Left lung (tissue), 10 donors: ENCODE results near the gene CPEB3. TPM values are rescaled to one million over a fixed set of nuclear protein-coding genes. Genes with fewer than 3 reads are reported as not detected.

Experiments used
- ATAC-seq: fragments of 200-7000 bp; cut with Tn5 transposase; one replicate; pipeline ENCODE4 v1.9.1; 2020; ENCODE audit warnings: moderate library complexity
- DNase-seq, 4 donors: peaks; one replicate each; pipeline ENCODE4 v3.0.0-alpha.2; 2013 to 2020
- H3K27ac ChIP-seq, 2 donors: fragments of 200-600 bp; sonication (generic) in 1 of 2; one replicate each; pipeline versions ENCODE4 v1.5.0 to v1.8.0; 2020 to 2021
- H3K27me3 ChIP-seq, 2 donors: fragments of 200-600 bp; sonication (generic) in 1 of 2; one replicate each; pipeline versions ENCODE4 v1.5.0 to v1.8.0; 2020 to 2021
- H3K36me3 ChIP-seq, 2 donors: fragments of 200-600 bp; sonication (generic) in 1 of 2; one replicate each; pipeline versions ENCODE4 v1.5.0 to v1.8.0; 2020 to 2021
- H3K4me1 ChIP-seq, 2 donors: fragments of 200-600 bp; one replicate each; pipeline ENCODE4 v1.8.0; 2021
- H3K4me3 ChIP-seq, 2 donors: fragments of 200-600 bp; sonication (generic) in 1 of 2; one replicate each; pipeline versions ENCODE4 v1.5.0 to v1.8.0; 2020 to 2021; ENCODE audit warnings: mild to moderate bottlenecking in 1 of 2
- H3K9me3 ChIP-seq, 2 donors: fragments of 200-600 bp; sonication (generic) in 1 of 2; one replicate each; pipeline versions ENCODE4 v1.5.0 to v1.8.0; 2020 to 2021
- CTCF ChIP-seq, 2 donors: fragments of 200-600 bp; sonication (generic) in 1 of 2; IDR thresholded peaks; one replicate each; pipeline versions ENCODE4 v1.5.0 to v1.8.0; 2021; ENCODE audit warnings: antibody characterized with exemption in 2 of 2
- intact Hi-C, 2 donors: fragments of 100-400 bp; cut with DNase I; formaldehyde crosslinking; loops; one replicate each; pipeline versions ENCODE4 v1.11.2 to v1.14.2; 2022
- polyA plus RNA-seq, 6 donors: library from polyadenylated mRNA; unstranded; fragments of 120-200 nt; gene quantifications; one replicate each; pipeline ENCODE4 v1.2.1, GENCODE V29; 2013; ENCODE audit not compliant: insufficient read length in 6 of 6
- total RNA-seq, 2 donors: library from RNA; stranded (reverse); fragmentation: NEBNext Ultra II Directional; extraction: Animal tissue kit (Norgen Biotek cat#: 25700); gene quantifications; one replicate each; pipeline ENCODE4 v1.2.1, GENCODE V29; 2021
- donor health status: DM: no; HTN: yes; CAD: no.
- donor health status: DM: no; HTN: no; CAD: no.

Gene CPEB3
- total and polyA plus RNA-seq, 8 donors = 2.9 to 4.3 (median 3.5) TPM

GRCh38 chr10:92010047-92010735, 280.7 kb downstream of the CPEB3 start:
- H3K36me3 ChIP-seq = peaks cover 0 to 70% of the 10 kb centered on the region in 2 donors
- H3K27me3 ChIP-seq = no peaks in the 10 kb centered on the region
- no peaks in the 10 kb centered on the region for H3K4me1 ChIP-seq
- H3K9me3 ChIP-seq = no peaks in the 10 kb centered on the region
- no peak for TF ChIP-seq CTCF (IDR thresholded peaks at IDR 0.05)
- intact Hi-C loops = no loop called here
- H3K27ac ChIP-seq = no peak overlapping the region
- DNase-seq (no peak), ATAC-seq (no peak)
- H3K4me3 ChIP-seq = no peak overlapping the region

GRCh38 chr10:92009445-92009844, 281.4 kb downstream of the CPEB3 start:
- no peak overlapping the region for H3K4me3 ChIP-seq
- no peaks in the 10 kb centered on the region for H3K4me1 ChIP-seq
- H3K9me3 ChIP-seq = no peaks in the 10 kb centered on the region
- no peaks in the 10 kb centered on the region for H3K27me3 ChIP-seq
- peaks cover 0 to 67% of the 10 kb centered on the region in 2 donors for H3K36me3 ChIP-seq
- ATAC-seq (no peak), DNase-seq (no peak)
- intact Hi-C loops = no loop called here
- no peak for TF ChIP-seq CTCF (IDR thresholded peaks at IDR 0.05)
- H3K27ac ChIP-seq = no peak overlapping the region

- DNase-seq = no peak
- H3K27ac ChIP-seq = no peak overlapping the region
- no peaks in the 10 kb centered on the region for H3K4me1 ChIP-seq
- intact Hi-C loops = no loop called here
- TF ChIP-seq CTCF (IDR thresholded peaks at IDR 0.05) = no peak
- H3K9me3 ChIP-seq = no peaks in the 10 kb centered on the region
- ATAC-seq = no peak
- no peak overlapping the region for H3K4me3 ChIP-seq
- no peaks in the 10 kb centered on the region for H3K27me3 ChIP-seq
- H3K36me3 ChIP-seq = peaks cover 0 to 66% of the 10 kb centered on the region in 2 donors
These were observed 284.9 kb downstream of the CPEB3 start for GRCh38 chr10:92005978-92006377.

GRCh38 chr10:92003258-92003657, 287.6 kb downstream of the CPEB3 start:
- peaks cover 0 to 55% of the 10 kb centered on the region in 2 donors for H3K36me3 ChIP-seq
- intact Hi-C loops = no loop called here
- H3K27ac ChIP-seq = no peak overlapping the region
- no peak for DNase-seq
- ATAC-seq = no peak
- no peaks in the 10 kb centered on the region for H3K27me3 ChIP-seq
- no peak for TF ChIP-seq CTCF (IDR thresholded peaks at IDR 0.05)
- H3K9me3 ChIP-seq = no peaks in the 10 kb centered on the region
- H3K4me1 ChIP-seq = no peaks in the 10 kb centered on the region
- no peak overlapping the region for H3K4me3 ChIP-seq

- no peak for ATAC-seq
- Histone ChIP-seq H3K4me3 (no peak overlapping the region), H3K27ac (no peak overlapping the region), H3K36me3 (peaks cover 0 to 60% of the 10 kb centered on the region in 2 donors), H3K27me3 (no peaks in the 10 kb centered on the region), H3K4me1 (no peaks in the 10 kb centered on the region), H3K9me3 (no peaks in the 10 kb centered on the region)
- DNase-seq = no peak
- intact Hi-C loops = no loop called here
- no peak for TF ChIP-seq CTCF (IDR thresholded peaks at IDR 0.05)
These were observed 288.9 kb downstream of the CPEB3 start for GRCh38 chr10:92001995-92002394.
